Activated naive CD4-positive, alpha-beta T cell treated with anti-CD3 and anti-CD28 coated beads, Interleukin-2, amount 50 U/mL, for 72 hours (primary cell): Measurements from ENCODE around the gene P2RX7. TPM values are rescaled to one million over a fixed set of nuclear protein-coding genes. Genes with fewer than 3 reads are reported as not detected.

Source experiments
- total RNA-seq, 2 donors: library from RNA; stranded (reverse); gene quantifications; one replicate each; pipeline ENCODE4 v1.2.3, GENCODE V29; 2022

P2RX7 gene
- total RNA-seq, 2 donors from 2014 or later = 1.2 to 7.3 TPM

Other genes with a start within 250 kb of the P2RX7 start
- 10 to 100 TPM; 26.7 to 33.3 TPM for gene SPPL3, start 228.5 kb upstream of the P2RX7 start, total RNA-seq
- not detected for gene HNF1A, start 154.3 kb upstream of the P2RX7 start, total RNA-seq
- 10 to 100 TPM; 16.9 to 19.9 TPM for gene C12orf43, start 116.4 kb upstream of the P2RX7 start, total RNA-seq
- 10 to 100 TPM in 1 of 2 donors, 1 to 10 TPM in 1; 2.6 to 16.3 TPM for gene OASL, start 93.6 kb upstream of the P2RX7 start, total RNA-seq
- gene P2RX4, start 77.3 kb downstream of the P2RX7 start, total RNA-seq = 10 to 100 TPM; 15.5 to 17.9 TPM
- 10 to 100 TPM; 15.0 to 27.7 TPM for gene CAMKK2, start 163.8 kb downstream of the P2RX7 start, total RNA-seq
- 100 to 1,000 TPM in 1 of 2 donors, 10 to 100 TPM in 1; 95.5 to 125 TPM for gene ANAPC5, start 219.5 kb downstream of the P2RX7 start, total RNA-seq